GM19463 (cell line): Measurements from ENCODE around the gene TERT.
"Not testable (repeated sequence)": the region's sequence is repeated elsewhere in the genome, so short reads cannot be mapped to it uniquely, and the experiment has no call there.

Experiments used
- ATAC-seq: cut with Tn5 transposase; IDR thresholded peaks from one replicate; pipeline ENCODE4 v1.9.1; 2021; ENCODE audit warnings: mild to moderate bottlenecking, moderate library complexity; ENCODE audit not compliant: unreplicated experiment

Gene TERT

DNA sequence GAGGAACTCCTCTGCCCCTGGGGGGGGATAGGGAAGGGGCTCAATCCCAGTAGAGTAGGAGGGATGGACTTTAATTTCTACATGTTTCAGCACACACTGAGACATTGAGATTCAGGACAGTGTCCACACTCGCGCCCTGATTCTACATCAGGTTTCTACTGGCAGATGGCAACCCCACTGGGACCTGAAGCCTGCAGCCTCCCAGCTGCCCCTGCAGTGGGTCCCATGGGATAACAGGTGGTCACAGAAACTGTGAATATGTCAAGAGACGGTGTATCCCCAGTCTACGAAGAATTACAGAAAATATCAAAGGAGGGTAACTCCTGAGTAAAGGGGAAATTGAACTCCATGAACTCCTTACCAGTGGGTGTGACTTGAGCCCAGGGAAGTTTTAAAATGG, 2.4 kb upstream of the TERT start:
- no peak for ATAC-seq

DNA sequence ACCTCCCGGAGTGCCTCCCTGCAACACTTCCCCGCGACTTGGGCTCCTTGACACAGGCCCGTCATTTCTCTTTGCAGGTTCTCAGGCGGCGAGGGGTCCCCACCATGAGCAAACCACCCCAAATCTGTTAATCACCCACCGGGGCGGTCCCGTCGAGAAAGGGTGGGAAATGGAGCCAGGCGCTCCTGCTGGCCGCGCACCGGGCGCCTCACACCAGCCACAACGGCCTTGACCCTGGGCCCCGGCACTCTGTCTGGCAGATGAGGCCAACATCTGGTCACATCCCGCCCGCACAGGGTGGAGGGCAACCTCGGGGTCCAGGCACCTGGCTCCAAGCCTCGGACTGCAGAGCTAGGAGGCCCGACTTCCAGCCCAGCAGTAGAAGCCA, 776 bp upstream of the TERT start:
- ATAC-seq: no peak

DNA sequence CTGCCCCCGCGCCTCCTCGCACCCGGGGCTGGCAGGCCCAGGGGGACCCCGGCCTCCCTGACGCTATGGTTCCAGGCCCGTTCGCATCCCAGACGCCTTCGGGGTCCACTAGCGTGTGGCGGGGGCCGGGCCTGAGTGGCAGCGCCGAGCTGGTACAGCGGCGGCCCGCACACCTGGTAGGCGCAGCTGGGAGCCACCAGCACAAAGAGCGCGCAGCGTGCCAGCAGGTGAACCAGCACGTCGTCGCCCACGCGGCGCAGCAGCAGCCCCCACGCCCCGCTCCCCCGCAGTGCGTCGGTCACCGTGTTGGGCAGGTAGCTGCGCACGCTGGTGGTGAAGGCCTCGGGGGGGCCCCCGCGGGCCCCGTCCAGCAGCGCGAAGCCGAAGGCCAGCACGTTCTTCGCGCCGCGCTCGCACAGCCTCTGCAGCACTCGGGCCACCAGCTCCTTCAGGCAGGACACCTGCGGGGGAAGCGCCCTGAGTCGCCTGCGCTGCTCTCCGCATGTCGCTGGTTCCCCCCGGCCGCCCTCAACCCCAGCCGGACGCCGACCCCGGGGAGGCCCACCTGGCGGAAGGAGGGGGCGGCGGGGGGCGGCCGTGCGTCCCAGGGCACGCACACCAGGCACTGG, 548 bp downstream of the TERT start:
- ATAC-seq: no peak

DNA sequence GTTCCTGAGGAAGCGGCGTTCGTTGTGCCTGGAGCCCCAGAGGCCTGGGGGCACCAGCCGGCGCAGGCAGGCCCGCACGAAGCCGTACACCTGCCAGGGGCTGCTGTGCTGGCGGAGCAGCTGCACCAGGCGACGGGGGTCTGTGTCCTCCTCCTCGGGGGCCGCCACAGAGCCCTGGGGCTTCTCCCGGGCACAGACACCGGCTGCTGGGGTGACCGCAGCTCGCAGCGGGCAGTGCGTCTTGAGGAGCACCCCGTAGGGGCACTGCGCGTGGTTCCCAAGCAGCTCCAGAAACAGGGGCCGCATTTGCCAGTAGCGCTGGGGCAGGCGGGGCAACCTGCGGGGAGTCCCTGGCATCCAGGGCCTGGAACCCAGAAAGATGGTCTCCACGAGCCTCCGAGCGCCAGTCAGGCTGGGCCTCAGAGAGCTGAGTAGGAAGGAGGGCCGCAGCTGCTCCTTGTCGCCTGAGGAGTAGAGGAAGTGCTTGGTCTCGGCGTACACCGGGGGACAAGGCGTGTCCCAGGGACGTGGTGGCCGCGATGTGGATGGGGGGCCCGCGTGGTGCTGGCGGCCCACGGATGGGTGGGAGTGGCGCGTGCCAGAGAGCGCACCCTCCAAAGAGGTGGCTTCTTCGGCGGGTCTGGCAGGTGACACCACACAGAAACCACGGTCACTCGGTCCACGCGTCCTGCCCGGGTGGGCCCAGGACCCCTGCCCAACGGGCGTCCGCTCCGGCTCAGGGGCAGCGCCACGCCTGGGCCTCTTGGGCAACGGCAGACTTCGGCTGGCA, 1.3 kb downstream of the TERT start:
- ATAC-seq: no peak

DNA sequence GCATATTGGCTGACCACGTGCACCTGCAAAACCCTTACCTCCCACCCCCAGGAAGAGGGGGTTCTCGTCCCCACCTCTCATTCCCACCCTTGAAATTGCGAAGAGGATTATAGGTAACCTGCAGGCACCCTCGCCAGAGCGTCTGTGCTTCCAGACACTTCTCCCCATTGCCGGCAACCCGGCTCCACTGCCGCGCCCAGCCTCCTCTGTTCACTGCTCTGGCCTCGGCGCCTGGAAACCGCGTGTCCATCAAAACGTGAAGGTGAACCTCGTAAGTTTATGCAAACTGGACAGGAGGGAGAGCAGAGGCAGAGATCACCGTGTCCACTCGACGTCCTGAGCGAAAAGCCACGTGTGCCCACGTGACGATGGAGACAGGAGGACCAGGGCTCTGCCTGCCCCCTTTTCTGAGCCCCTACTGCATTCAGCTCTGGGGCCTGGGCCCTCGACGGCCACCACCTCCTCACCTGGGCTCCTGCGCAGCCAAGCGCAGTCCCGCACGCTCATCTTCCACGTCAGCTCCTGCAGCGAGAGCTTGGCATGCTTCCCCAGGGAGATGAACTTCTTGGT, 1.9 kb downstream of the TERT start:
- no peak for ATAC-seq

DNA sequence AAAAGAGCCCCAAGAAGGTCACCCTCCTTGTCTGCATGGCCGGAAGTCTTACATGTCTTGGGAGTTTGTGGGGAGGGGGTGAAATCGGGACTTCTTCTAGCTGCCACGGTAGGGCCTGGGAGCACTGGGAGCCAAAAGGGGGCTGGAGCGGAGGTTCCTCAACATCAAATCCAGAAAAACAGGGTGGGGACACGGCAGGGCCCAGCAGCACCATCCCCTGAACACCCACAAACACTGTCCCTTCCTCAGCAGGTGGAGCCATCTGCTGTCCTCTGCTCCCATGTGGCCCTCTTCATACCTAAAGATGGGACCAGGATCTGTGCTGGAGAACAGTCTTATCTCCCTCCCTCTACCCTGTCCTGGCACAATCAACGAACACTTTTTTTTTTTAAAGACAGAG, 2.7 kb downstream of the TERT start:
- ATAC-seq: no peak

DNA sequence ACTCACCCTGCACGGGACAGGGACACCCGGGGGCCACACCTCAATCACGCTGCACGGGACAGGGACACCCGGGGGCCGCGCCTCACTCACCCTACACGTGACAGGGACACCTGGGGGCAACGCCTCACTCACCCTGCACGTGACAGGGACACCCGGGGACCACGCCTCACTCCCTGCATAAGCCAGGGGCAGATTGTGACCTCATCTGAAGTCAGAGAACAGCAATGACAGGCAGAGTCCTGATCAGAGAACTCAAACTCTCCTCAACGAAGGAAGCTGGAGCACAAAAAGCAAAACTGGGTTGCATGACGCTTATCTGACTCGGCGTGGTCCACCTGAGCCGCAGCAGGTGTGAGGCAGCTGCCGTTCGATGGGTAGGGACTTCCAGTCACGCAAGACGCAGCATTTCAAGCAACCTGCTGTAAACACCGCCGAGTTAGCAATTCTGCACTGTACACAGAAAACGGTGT, 3.2 kb downstream of the TERT start:
- no peak for ATAC-seq

DNA sequence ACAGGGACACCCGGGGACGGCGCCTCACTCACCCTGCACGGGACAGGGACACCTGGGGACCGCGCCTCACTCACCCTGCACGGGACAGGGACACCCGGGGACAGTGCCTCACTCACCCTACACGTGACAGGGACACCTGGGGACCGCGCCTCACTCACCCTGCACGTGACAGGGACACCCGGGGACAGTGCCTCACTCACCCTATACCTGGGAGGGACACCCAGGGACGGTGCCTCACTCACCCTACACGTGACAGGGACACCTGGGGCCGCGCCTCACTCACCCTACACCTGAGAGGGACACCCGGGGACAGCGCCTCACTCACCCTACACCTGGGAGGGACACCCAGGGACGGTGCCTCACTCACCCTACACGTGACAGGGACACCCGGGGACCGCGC, 3.9 kb downstream of the TERT start:
- ATAC-seq: not testable (repeated sequence)

DNA sequence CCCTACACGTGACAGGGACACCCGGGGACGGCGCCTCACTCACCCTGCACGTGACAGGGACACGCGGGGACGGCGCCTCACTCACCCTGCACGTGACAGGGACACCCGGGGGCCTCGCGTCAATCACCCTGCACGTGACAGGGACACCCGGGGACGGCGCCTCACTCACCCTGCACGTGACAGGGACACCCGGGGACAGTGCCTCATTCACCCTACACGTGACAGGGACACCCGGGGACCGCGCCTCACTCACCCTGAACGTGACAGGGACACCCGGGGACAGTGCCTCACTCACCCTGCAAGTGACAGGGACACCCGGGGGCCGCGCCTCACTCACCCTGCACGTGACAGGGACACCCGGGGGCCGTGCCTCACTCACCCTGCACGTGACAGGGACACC, 5.3 kb downstream of the TERT start:
- ATAC-seq: not testable (repeated sequence)

DNA sequence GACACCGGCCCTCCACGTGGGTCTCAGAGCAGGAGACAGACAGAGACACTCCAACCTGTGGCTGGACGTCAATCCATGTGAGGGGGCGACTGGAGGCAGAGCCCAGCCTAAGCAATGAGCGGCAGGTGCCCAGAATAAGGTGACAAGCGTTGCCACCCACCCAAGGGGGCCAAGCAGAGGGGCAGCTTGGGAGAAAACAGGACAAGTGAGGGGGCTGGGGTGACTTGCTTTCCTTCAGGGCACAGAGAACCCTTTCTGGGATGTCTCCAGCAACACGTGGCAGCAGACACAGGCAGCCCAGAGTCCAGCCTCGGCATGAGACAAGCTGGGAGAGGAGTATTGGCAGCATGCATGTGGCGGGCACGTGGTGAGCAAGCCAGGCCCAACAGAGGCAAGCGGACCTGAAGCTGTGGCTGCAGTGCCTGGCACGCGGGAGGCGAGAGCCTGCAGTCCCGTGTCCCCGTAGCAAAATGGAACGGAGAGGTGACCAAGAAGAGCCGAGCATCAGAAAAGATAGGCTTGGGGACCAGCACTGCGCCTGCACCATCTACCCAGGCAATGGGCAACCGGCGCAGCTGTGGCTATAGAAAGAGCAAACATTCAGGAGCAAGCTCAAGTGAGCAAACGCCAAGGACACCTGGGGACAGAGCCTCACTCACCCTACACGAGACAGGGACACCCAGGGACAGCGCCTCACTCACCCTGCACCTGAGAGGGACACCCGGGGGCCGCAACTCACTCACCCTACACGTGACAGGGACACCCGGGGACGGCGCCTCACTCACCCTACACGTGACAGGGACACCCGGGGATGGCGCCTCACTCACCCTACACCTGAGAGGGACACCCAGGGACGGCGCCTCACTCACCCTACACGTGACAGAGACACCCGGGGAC, 6.2 kb downstream of the TERT start:
- no peak for ATAC-seq

DNA sequence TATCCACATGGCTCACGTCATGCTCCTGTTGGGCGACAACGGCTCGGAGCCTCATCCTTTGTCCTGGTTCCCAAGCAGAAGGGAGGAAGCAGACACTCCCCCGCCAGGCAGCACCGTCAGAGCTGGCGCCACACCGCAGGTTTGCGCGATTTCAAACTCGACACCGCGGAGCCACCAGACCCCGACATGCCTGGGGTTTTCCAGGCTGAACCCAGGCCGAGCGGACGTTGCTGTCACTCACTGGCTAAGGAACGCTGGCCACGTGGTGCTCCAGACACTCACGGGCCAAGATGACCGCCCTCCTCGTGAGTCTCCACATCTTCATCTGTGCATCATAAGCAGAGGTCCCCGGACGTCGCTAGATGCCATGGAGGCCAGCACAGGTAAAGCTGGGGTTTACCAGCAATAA, 9.0 kb downstream of the TERT start:
- no peak for ATAC-seq

DNA sequence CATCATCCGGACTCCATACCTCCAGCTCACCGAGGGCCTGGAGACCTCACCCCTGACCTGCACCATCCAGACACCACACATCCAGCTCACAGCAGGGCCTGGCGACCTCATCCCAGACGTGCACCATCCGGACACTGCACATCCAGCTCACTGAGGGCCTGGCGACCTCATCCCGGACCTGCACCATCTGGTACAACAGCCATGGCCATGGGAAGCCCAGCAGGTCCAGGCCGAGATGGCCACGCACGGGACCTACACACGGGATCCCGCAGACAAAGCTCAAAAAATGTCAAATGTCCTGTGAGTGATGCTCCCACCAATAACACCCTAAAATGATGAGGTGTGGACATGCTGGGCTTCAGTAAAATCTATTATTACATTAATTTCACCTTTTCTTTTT, 9.7 kb downstream of the TERT start:
- no peak for ATAC-seq

DNA sequence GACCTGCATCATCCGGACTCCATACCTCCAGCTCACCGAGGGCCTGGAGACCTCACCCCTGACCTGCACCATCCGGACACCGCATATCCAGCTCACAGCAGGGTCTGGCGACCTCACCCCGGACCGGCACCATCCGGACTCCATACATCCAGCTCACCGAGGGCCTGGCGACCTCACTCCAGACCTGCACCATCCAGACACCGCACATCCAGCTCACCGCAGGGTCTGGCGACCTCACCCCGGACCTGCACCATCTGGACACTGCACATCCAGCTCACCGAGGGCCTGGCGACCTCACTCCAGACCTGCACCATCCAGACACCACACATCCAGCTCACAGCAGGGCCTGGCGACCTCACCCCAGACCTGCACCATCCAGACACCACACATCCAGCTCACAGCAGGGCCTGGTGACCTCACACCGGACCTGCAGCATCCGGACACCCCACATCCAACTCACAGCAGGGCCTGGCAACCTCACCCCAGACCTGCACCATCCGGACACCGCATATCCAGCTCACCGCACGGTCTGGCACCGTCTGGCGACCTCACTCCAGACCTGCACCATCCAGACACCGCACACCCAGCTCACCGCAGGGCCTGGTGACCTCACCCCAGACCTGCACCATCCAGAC, 10.4 kb downstream of the TERT start:
- not testable (repeated sequence) for ATAC-seq

DNA sequence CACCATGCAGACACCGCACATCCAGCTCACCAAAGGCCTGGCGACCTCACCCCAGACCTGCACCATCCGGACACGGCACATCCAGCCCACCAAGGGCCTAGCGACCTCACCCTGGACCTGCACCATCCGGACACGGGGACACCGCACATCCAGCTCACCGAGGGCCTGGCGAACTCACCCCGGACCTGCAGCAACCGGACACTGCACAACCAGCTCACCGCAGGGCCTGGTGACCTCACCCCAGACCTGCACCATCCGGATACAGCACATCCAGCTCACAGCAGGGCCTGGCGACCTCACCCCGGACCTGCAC, 11.2 kb downstream of the TERT start:
- not testable (repeated sequence) for ATAC-seq

DNA sequence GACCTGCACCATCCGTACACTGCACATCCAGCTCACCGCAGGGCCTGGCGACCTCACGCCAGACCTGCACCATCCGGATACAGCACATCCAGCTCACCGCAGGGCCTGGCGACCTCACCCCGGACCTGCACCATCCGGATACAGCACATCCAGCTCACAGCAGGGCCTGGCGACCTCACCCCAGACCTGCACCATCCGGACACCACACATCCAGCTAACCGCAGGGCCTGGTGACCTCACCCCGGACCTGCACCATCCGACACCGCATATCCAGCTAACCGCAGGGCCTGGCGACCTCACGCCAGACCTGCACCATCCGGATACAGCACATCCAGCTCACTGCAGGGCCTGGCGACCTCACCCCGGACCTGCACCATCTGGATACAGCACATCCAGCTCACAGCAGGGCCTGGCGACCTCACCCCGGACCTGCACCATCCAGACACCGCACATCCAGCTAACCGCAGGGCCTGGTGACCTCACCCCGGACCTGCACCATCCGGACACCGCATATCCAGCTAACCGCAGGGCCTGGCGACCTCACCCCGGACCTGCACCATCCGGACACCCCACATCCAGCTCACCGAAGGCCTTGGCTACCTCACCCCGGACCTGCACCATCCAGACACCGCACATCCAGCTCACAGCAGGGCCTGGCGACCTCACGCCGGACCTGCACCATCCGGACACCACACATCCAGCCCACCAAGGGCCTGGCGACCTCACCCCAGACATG, 11.7 kb downstream of the TERT start:
- not testable (repeated sequence) for ATAC-seq

DNA sequence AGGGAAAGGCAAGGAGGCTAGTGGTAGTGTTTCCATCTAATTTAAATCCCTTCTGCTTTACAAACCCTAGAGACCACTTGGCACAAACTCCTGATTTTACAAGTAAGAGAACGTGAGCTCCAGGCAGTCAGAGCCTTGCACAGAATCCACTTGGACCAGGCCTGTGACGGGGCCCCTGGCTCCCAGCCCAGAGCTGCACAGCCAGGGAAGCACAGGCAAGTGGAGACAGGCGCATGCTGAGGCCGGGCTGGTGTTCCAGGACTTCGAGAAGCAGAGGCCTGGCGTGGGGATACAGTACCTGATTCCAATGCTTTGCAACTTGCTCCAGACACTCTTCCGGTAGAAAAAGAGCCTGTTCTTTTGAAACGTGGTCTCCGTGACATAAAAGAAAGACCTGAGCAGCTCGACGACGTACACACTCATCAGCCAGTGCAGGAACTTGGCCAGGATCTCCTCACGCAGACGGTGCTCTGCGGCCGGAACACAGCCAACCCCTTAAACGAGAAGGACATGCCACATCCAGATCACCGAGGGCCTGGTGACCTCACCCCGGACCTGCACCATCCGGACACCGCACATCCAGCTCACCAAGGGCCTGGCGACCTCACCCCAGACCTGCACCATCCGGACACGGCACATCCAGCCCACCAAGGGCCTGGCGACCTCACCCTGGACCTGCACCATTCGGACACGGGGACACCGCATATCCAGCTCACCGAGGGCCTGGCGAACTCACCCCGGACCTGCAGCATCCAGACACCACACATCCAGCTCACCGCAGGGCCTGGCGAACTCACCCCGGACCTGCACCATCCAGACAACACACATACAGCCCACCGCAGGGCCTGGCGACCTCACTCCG, 12.5 kb downstream of the TERT start:
- ATAC-seq: no peak

DNA sequence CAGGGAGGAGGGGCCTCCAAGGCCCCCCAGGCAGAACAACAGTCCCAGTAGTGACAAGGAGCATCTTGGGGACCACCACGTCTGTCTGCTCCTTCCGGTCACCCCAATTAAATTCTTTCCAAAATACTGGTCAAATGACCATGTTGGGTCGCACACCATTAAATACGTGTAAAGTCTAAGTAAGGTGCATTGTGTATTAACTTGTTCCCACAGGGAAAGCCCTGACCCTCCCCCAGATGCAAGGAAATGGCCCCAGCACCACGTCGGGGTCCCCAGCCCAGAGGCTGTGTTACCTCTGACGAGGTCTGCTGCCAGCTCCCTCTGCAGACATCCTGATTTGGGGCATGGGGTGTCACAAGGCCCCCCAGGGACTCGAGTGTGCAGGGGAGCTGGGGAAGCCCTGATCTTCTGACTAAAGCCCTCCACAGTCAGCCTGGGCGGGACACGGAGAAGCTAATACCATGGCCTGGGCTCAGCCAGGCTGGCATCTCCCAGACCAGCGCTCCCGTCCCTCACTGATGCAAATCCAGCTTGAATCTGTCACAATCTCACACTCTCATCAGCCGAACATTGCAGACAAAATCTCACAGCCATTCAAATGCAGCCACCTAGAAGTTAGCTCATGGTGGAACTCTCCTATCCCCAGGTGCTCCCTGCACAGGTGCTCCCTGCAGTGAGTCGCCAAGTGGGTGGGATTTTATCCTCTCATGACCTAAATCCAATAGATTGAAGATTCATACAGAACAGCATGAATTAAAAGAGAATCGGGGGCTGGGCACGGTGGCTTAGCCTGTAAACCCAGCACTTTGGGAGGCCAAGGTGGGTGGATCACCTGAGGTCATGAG, 13.6 kb downstream of the TERT start:
- ATAC-seq: no peak
